M059J (cell line): Measurements from ENCODE around the gene MADCAM1. TPM values are rescaled to one million over a fixed set of nuclear protein-coding genes. Genes with fewer than 3 reads are reported as not detected.

ENCODE experiments used
- DNase-seq: peaks from one replicate; pipeline ENCODE4 v3.0.0-alpha.2; 2012; ENCODE audit warnings: low read depth
- total RNA-seq: library from RNA; depleted of rRNA; stranded (reverse); fragments of >200 nt; shearing (Covaris generic); gene quantifications from 2 replicates; pipeline ENCODE4 v1.2.3, GENCODE V29; 2014

Gene MADCAM1
- total RNA-seq, 1 experiment from 2014 or later = not detected

- peak; percentile 92 for DNase-seq
Measured at GRCh38 chr19:488505-489417, 7.5 kb upstream of the MADCAM1 start.

- no peak for DNase-seq
Measured at GRCh38 chr19:489418-490196, 6.7 kb upstream of the MADCAM1 start.

GRCh38 chr19:491146-491741, 5.0 kb upstream of the MADCAM1 start:
- no peak for DNase-seq

GRCh38 chr19:492091-492531, 4.2 kb upstream of the MADCAM1 start:
- no peak for DNase-seq

- DNase-seq = no peak
Measured at GRCh38 chr19:493391-494170, 2.7 kb upstream of the MADCAM1 start.

GRCh38 chr19:494171-495080, 1.9 kb upstream of the MADCAM1 start:
- DNase-seq = no peak

GRCh38 chr19:495081-495401, 1.2 kb upstream of the MADCAM1 start:
- no peak for DNase-seq

- peak; percentile 65 for DNase-seq
Measured at GRCh38 chr19:495402-496111, 729 bp upstream of the MADCAM1 start.

- no peak for DNase-seq
Measured at GRCh38 chr19:496986-497385, 700 bp downstream of the MADCAM1 start.

GRCh38 chr19:497491-497868, 1.2 kb downstream of the MADCAM1 start:
- no peak for DNase-seq

GRCh38 chr19:497869-498510, 1.7 kb downstream of the MADCAM1 start:
- DNase-seq = no peak

- DNase-seq = no peak
Measured at GRCh38 chr19:498511-498891, 2.2 kb downstream of the MADCAM1 start.

GRCh38 chr19:498977-499623, 2.8 kb downstream of the MADCAM1 start:
- no peak for DNase-seq

GRCh38 chr19:501646-502045, 5.4 kb downstream of the MADCAM1 start:
- DNase-seq = no peak

- DNase-seq = no peak
Measured at GRCh38 chr19:504616-505015, 8.3 kb downstream of the MADCAM1 start.

- DNase-seq = peak; percentile 100
Measured at GRCh38 chr19:506404-507285, 10.4 kb downstream of the MADCAM1 start.

- peak; percentile 68 for DNase-seq
Measured at GRCh38 chr19:507286-508203, 11.3 kb downstream of the MADCAM1 start, which contains the start of gene TPGS1. TSS of gene TPGS1 (plus strand) at chr19:507497. CDS start at chr19:507507, 10 bp downstream.
